H9 (cell line): ENCODE measurements around the gene SLC22A3. TPM values are rescaled to one million over a fixed set of nuclear protein-coding genes. Genes with fewer than 3 reads are reported as not detected.

ENCODE experiments used
- DNase-seq: peaks from one replicate; pipeline ENCODE4 v3.0.0-alpha.2; 2017
- H2AFZ ChIP-seq: one replicate; pipeline ENCODE4 v1.6.1; 2013; ENCODE audit warnings: mild to moderate bottlenecking, low read length, control low read depth, moderate library complexity
- H2AK5ac ChIP-seq: 2 replicates; pipeline ENCODE4 v1.6.1; 2013; ENCODE audit warnings: low read length, control low read depth, mixed read lengths; ENCODE audit not compliant: insufficient read length
- H2BK120ac ChIP-seq: one replicate; pipeline ENCODE4 v1.6.1; 2013; ENCODE audit warnings: low read depth, mild to moderate bottlenecking, low read length, control low read depth, inconsistent platforms; ENCODE audit not compliant: poor library complexity, severe bottlenecking
- H2BK12ac ChIP-seq: 2 replicates; pipeline ENCODE4 v1.6.1; 2013; ENCODE audit warnings: low read length, control low read depth, mixed read lengths, low read depth; ENCODE audit not compliant: insufficient read length
- H2BK15ac ChIP-seq: 2 replicates; pipeline ENCODE4 v1.6.1; 2013; ENCODE audit warnings: low read depth, low read length, control low read depth
- H2BK20ac ChIP-seq: one replicate; pipeline ENCODE4 v1.6.1; 2013; ENCODE audit warnings: low read depth, mild to moderate bottlenecking, low read length, control low read depth, inconsistent platforms; ENCODE audit not compliant: poor library complexity, severe bottlenecking
- H2BK5ac ChIP-seq: 2 replicates; pipeline ENCODE4 v1.6.1; 2013; ENCODE audit warnings: low read length, control low read depth, mixed read lengths; ENCODE audit not compliant: insufficient read length
- H3K14ac ChIP-seq: 2 replicates; pipeline ENCODE4 v1.6.1; 2013; ENCODE audit warnings: low read length, control low read depth; ENCODE audit not compliant: insufficient read depth
- H3K18ac ChIP-seq: 2 replicates; pipeline ENCODE4 v1.6.1; 2013; ENCODE audit warnings: low read depth, mild to moderate bottlenecking, mixed read lengths, low read length, control low read depth; ENCODE audit not compliant: insufficient read length
- H3K23ac ChIP-seq: 2 replicates; pipeline ENCODE4 v1.6.1; 2013; ENCODE audit warnings: low read length, control low read depth, mixed read lengths, low read depth; ENCODE audit not compliant: insufficient read length
- H3K23me2 ChIP-seq: 2 replicates; pipeline ENCODE4 v1.6.1; 2013; ENCODE audit warnings: low read depth, mild to moderate bottlenecking, mixed read lengths, low read length, control low read depth; ENCODE audit not compliant: insufficient read length, poor library complexity, severe bottlenecking
- H3K27ac ChIP-seq: 2 replicates; pipeline ENCODE4 v1.5.1; 2013; ENCODE audit warnings: low read length, control low read depth, mixed read lengths, low read depth; ENCODE audit not compliant: insufficient read length
- H3K27me3 ChIP-seq: 2 replicates; pipeline ENCODE4 v1.6.1; 2013; ENCODE audit warnings: low read length, control low read depth, inconsistent platforms; ENCODE audit not compliant: insufficient read depth
- H3K4ac ChIP-seq: 2 replicates; pipeline ENCODE4 v1.6.1; 2013; ENCODE audit warnings: low read depth, mild to moderate bottlenecking, control low read depth, inconsistent platforms, low read length, moderate library complexity
- H3K4me1 ChIP-seq: 2 replicates; pipeline ENCODE4 v1.6.1; 2013; ENCODE audit warnings: low read length, control low read depth, inconsistent platforms; ENCODE audit not compliant: insufficient read depth
- H3K4me2 ChIP-seq: 2 replicates; pipeline ENCODE4 v1.6.1; 2013; ENCODE audit warnings: low read length, control low read depth, mixed read lengths; ENCODE audit not compliant: insufficient read length, insufficient read depth
- H3K56ac ChIP-seq: 2 replicates; pipeline ENCODE4 v1.6.1; 2013; ENCODE audit warnings: low read depth, mild to moderate bottlenecking, mixed read lengths, low read length, control low read depth; ENCODE audit not compliant: insufficient read length
- H3K79me1 ChIP-seq: 2 replicates; pipeline ENCODE4 v1.6.1; 2013; ENCODE audit warnings: low read depth, mild to moderate bottlenecking, moderate library complexity, low read length, control low read depth, inconsistent platforms; ENCODE audit not compliant: insufficient read depth, poor library complexity, severe bottlenecking
- H3K79me2 ChIP-seq: 2 replicates; pipeline ENCODE4 v1.6.1; 2013; ENCODE audit warnings: low read length, control low read depth, inconsistent platforms; ENCODE audit not compliant: insufficient read depth
- H3K9ac ChIP-seq: 2 replicates; pipeline ENCODE4 v1.6.1; 2013; ENCODE audit warnings: low read length, control low read depth, mixed read lengths; ENCODE audit not compliant: insufficient read length; ENCODE audit errors: extremely low read depth
- H3K9me3 ChIP-seq: one replicate; pipeline ENCODE4 v1.6.1; 2013; ENCODE audit warnings: low read depth, low read length, inconsistent platforms; ENCODE audit not compliant: control insufficient read depth
- H3T11ph ChIP-seq: one replicate; pipeline ENCODE4 v1.6.1; 2013; ENCODE audit warnings: mild to moderate bottlenecking, low read length, control low read depth, inconsistent platforms
- H4K20me1 ChIP-seq: one replicate; pipeline ENCODE4 v1.6.1; 2013; ENCODE audit not compliant: control insufficient read depth, insufficient read length, insufficient read depth
- H4K5ac ChIP-seq: 2 replicates; pipeline ENCODE4 v1.6.1; 2013; ENCODE audit warnings: low read depth, mild to moderate bottlenecking, mixed read lengths, low read length, control low read depth; ENCODE audit not compliant: insufficient read length
- H4K8ac ChIP-seq: replicated peaks from 2 replicates; pipeline ENCODE4 v1.6.1; 2013; ENCODE audit warnings: low read length, control low read depth, mixed read lengths, low read depth; ENCODE audit not compliant: insufficient read length
- H4K91ac ChIP-seq: 2 replicates; pipeline ENCODE4 v1.6.1; 2013; ENCODE audit warnings: low read depth, mild to moderate bottlenecking, moderate library complexity, mixed read lengths, low read length, control low read depth; ENCODE audit not compliant: insufficient read length
- H3K27ac Mint-ChIP-seq, 3 experiments: 2 replicates in 2 of 3; 3 replicates in 1 of 3; pipeline ENCODE4 v1.8.0; 2020 to 2021; ENCODE audit warnings: mixed read lengths in 3 of 3, mild to moderate bottlenecking in 1 of 3, moderate library complexity in 1 of 3
- H3K27me3 Mint-ChIP-seq: 2 replicates; pipeline ENCODE4 v1.8.0; 2021; ENCODE audit warnings: low read depth, mild to moderate bottlenecking, moderate library complexity, mixed read lengths
- H3K36me3 Mint-ChIP-seq, 3 experiments: 2 replicates in 2 of 3; 3 replicates in 1 of 3; pipeline ENCODE4 v1.8.0; 2020 to 2021; ENCODE audit warnings: low read depth in 3 of 3, mixed read lengths in 3 of 3; ENCODE audit not compliant: insufficient read depth in 1 of 3
- H3K4me1 Mint-ChIP-seq, 2 experiments: 2 replicates each; pipeline ENCODE4 v1.8.0; 2020; ENCODE audit warnings: mixed read lengths in 2 of 2
- H3K4me3 Mint-ChIP-seq, 2 experiments: 2 replicates in 1 of 2; 3 replicates in 1 of 2; pipeline ENCODE4 v1.8.0; 2020 to 2021; ENCODE audit warnings: mild to moderate bottlenecking in 2 of 2, mixed read lengths in 2 of 2, moderate library complexity in 1 of 2
- H3K9me3 Mint-ChIP-seq, 2 experiments: 2 replicates in 1 of 2; 3 replicates in 1 of 2; pipeline ENCODE4 v1.8.0; 2020; ENCODE audit warnings: mild to moderate bottlenecking in 2 of 2, mixed read lengths in 2 of 2, moderate library complexity in 1 of 2
- WGBS: extraction: QIAGEN DNeasy Blood & Tissue Kit; methylation state at CpG from one replicate; pipeline ENCODE4 v1.1.7; 2013; ENCODE audit warnings: missing lambda C conversion rate, low lambda C conversion rate, mixed read lengths; ENCODE audit not compliant: insufficient read length; ENCODE audit errors: extremely low coverage; 5-methylcytosine and 5-hydroxymethylcytosine counted together
- total RNA-seq: library from RNA; stranded (reverse); gene quantifications from 2 replicates; pipeline ENCODE4 v1.2.1, GENCODE V29; 2021
- TF ChIP-seq, protein P1 (sequence below): fragments of 200-600 bp; sonication (generic); conservative IDR thresholded peaks from 3 replicates; pipeline ENCODE4 v1.8.0; 2021; ENCODE audit warnings: antibody characterized with exemption, mild to moderate bottlenecking

SLC22A3 gene
- total RNA-seq, 1 experiment from 2014 or later = 2.7 TPM

GRCh38 chr6:160494576-160494975 is 146.4 kb downstream of the SLC22A3 start:
- Histone ChIP-seq H4K20me1 (no peaks in the 10 kb centered on the region), H3K23ac (no peak overlapping the region), H3K9ac (no peak overlapping the region), H2BK5ac (no peak overlapping the region), H4K91ac (no peak overlapping the region), H3K23me2 (no peaks in the 10 kb centered on the region), H3K79me1 (no peaks in the 10 kb centered on the region), H3K4me2 (no peak overlapping the region), H3K18ac (no peak overlapping the region), H4K8ac (no peak overlapping the region), H4K5ac (no peak overlapping the region), H2AK5ac (no peak overlapping the region), H3K27me3 (no peaks in the 10 kb centered on the region), H3K14ac (no peak overlapping the region), H2BK15ac (no peak overlapping the region), H2BK12ac (no peak overlapping the region), H3T11ph (no peak overlapping the region), H3K4ac (no peak overlapping the region), H2BK120ac (no peak overlapping the region), H3K4me1 (no peaks in the 10 kb centered on the region), H3K79me2 (no peaks in the 10 kb centered on the region), H3K27ac (no peak overlapping the region), H2AFZ (no peak overlapping the region), H2BK20ac (no peak overlapping the region), H3K9me3 (no peaks in the 10 kb centered on the region), H3K56ac (no peak overlapping the region)
- no peak for DNase-seq
- Mint-ChIP-seq H3K4me1 (no peaks in the 10 kb centered on the region), H3K27me3 (no peaks in the 10 kb centered on the region), H3K27ac (no peak overlapping the region), H3K4me3 (no peak overlapping the region), H3K36me3 (peaks cover 0 to 26% (median 17%) of the 10 kb centered on the region in 3 experiments; a peak in 5 of 7 replicates), H3K9me3 (peaks cover 0 to 2% of the 10 kb centered on the region in 2 experiments; a peak in 1 of 5 replicates)
- WGBS = no CpG with 5 or more reads among the region's 3 CpGs
- TF ChIP-seq, protein P1, sequence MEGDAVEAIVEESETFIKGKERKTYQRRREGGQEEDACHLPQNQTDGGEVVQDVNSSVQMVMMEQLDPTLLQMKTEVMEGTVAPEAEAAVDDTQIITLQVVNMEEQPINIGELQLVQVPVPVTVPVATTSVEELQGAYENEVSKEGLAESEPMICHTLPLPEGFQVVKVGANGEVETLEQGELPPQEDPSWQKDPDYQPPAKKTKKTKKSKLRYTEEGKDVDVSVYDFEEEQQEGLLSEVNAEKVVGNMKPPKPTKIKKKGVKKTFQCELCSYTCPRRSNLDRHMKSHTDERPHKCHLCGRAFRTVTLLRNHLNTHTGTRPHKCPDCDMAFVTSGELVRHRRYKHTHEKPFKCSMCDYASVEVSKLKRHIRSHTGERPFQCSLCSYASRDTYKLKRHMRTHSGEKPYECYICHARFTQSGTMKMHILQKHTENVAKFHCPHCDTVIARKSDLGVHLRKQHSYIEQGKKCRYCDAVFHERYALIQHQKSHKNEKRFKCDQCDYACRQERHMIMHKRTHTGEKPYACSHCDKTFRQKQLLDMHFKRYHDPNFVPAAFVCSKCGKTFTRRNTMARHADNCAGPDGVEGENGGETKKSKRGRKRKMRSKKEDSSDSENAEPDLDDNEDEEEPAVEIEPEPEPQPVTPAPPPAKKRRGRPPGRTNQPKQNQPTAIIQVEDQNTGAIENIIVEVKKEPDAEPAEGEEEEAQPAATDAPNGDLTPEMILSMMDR = no peak
